ENCODE data around the gene ARPC5L.
A peak's percentile ranks its signal among the peaks of the same experiment; 100 is the strongest.
"Not testable (repeated sequence)": the region's sequence is repeated elsewhere in the genome, so short reads cannot be mapped to it uniquely, and the experiment has no call there.

The ARPC5L gene

DNA sequence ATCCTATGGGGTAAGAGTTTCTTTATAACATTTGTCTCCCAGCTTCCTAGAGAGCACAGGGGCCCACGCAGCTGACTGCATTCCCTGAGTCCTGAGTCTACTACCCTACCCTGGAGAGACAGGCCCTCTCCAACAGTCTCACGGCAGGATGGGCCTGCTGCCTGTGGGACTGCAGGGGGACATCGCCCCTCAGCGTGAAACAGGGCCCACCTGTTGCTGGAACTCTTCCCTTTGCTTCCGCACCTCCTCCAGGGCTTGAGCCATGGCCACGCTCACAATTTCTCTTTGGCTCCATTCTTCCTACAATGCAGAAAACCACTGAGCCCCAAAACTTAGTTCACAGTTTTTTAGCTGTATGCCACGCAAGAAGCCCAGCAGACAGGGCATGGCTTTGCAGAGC, 28.2 kb downstream of the ARPC5L start:
- H3K36me3 Mint-ChIP-seq: peaks cover 77% of the 10 kb centered on the region
- DNase-seq (ENCODE audit: low spot score in 2 of 2): no peak
- ATAC-seq: no peak
- H3K4me3 Mint-ChIP-seq: no peak overlapping the region
- peak overlapping the region; percentile 77 for H3K27ac Mint-ChIP-seq
- H3K4me1 Mint-ChIP-seq: peaks cover 10% of the 10 kb centered on the region
- H3K9me3 Mint-ChIP-seq: no peaks in the 10 kb centered on the region

DNA sequence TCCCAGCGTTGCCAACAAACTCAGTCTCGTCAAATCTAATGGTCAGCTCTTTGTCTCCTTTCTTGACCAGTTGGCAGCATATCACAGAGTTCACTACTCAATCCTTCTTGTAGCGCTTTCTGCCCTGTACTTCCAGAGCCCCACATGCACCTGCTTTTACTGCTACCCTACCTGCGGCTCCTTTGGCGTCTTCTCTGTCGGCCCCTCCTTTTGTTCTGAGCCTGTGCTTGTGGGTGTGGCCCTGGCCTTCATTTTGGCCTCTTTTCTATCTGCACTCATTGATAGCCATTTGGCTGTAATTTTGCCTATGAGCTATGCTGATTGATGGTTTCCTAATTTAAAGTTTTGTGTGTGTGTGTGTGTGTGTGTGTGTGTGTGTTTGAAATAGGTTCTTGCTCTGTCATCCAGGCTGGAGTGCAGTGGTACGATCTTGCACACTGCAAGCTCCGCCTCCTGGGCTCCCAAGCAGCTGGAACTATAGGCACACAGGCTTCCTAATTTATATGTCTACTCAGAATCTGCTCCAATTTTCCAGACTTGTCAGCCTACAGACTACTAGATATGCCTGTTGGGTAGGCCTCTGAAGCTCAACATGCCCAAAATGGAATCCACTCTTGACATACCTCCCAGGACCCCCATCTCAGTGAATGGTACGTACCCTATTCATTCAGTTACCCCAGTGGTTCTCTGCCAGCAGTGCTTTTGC, 32.3 kb downstream of the ARPC5L start:
- peaks cover 83% of the 10 kb centered on the region for H3K36me3 Mint-ChIP-seq

DNA sequence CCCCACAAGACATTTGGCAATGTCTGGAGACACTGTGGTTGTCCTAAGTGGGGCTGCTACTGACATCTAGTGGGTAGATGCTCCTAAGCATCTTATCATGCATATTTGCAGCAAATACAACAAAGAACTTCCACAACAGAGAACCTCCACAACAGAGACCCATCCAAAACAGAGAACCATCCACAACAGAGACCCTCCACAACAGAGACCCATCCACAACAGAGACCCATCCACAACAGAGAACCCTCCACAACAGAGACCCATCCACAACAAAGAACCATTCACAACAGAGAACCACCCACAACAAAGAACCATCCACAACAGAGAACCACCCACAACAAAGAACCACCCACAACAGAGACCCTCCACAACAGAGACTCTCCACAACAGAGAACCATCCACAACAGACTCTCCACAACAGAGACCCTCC, 32.8 kb downstream of the ARPC5L start:
- H3K36me3 Mint-ChIP-seq: peaks cover 82% of the 10 kb centered on the region

More for the DNA sequence above, 32.3 kb downstream of the ARPC5L start:
- DNase-seq (ENCODE audit: low spot score in 2 of 2): no peak
- Mint-ChIP-seq H3K4me1 (peaks cover 10% of the 10 kb centered on the region), H3K27ac (peak overlapping the region; percentile 69), H3K4me3 (no peak overlapping the region), H3K9me3 (no peaks in the 10 kb centered on the region)
- ATAC-seq: no peak

GRCh38 chr9:124897570-124898460, 35.9 kb downstream of the ARPC5L start:
- no peak overlapping the region for H3K27ac Mint-ChIP-seq
- H3K36me3 Mint-ChIP-seq: peaks cover 75% of the 10 kb centered on the region
- no peak for DNase-seq (ENCODE audit: low spot score in 2 of 2)
- ATAC-seq: no peak
- H3K9me3 Mint-ChIP-seq: no peaks in the 10 kb centered on the region
- H3K4me3 Mint-ChIP-seq: no peak overlapping the region
- peaks cover 10% of the 10 kb centered on the region for H3K4me1 Mint-ChIP-seq

More for the DNA sequence above, 32.8 kb downstream of the ARPC5L start:
- H3K27ac Mint-ChIP-seq: peak overlapping the region; percentile 69
- no peaks in the 10 kb centered on the region for H3K9me3 Mint-ChIP-seq
- peak; percentile 66 for ATAC-seq
- peaks cover 10% of the 10 kb centered on the region for H3K4me1 Mint-ChIP-seq
- DNase-seq (ENCODE audit: low spot score in 2 of 2): no peak
- H3K4me3 Mint-ChIP-seq: no peak overlapping the region

DNA sequence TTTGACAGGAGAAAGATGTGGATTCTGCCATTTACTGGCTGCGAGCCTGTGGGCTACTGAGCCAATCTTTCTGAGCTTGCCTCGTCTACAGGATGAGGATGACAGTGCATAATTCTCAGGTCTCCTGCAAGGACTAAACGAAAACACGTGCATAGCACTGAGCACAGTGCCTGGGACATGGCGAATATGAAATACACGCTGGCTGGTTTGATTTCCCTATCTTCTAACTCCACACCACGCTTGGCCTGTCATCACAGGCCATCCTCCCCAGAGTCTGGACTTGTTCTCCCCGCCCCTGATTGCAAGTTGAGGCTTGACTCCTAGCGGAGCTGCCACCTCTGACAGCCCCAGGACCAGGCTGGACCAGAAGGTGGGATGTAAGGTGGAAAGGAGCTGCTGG, 37.9 kb downstream of the ARPC5L start:
- H3K4me1 Mint-ChIP-seq: peaks cover 4% of the 10 kb centered on the region
- H3K9me3 Mint-ChIP-seq: no peaks in the 10 kb centered on the region
- ATAC-seq: no peak
- no peak for DNase-seq (ENCODE audit: low spot score in 2 of 2)
- no peak overlapping the region for H3K27ac Mint-ChIP-seq
- no peak overlapping the region for H3K4me3 Mint-ChIP-seq
- peaks cover 74% of the 10 kb centered on the region for H3K36me3 Mint-ChIP-seq

DNA sequence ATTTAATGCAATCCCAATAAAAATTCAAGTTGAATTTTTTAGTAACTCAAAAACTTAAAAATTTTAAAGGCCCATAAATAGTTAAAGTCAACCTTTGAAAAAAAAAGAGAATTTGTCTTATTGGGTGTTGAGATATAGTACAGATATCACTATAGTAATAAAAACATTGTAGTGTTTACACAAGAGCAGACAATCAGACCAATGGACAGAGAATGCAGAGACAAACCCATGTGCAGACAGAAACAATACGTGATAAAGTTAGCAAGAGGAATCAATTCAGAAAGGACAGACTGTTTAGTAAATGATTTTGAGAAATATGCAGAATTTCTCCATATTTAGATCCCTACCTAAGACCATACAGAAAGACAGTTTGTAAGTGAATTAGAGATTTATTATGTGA, 45.0 kb downstream of the ARPC5L start:
- Mint-ChIP-seq H3K27ac (peak overlapping the region; percentile 52), H3K36me3 (peaks cover 93% of the 10 kb centered on the region), H3K4me3 (no peak overlapping the region), H3K4me1 (no peaks in the 10 kb centered on the region), H3K9me3 (no peaks in the 10 kb centered on the region)
- ATAC-seq: no peak
- DNase-seq (ENCODE audit: low spot score in 2 of 2): no peak

- H3K27ac Mint-ChIP-seq: peak overlapping the region; percentile 52
- H3K9me3 Mint-ChIP-seq: no peaks in the 10 kb centered on the region
- DNase-seq (ENCODE audit: low spot score in 2 of 2): no peak
- no peaks in the 10 kb centered on the region for H3K4me1 Mint-ChIP-seq
- H3K4me3 Mint-ChIP-seq: no peak overlapping the region
- H3K36me3 Mint-ChIP-seq: peaks cover 87% of the 10 kb centered on the region
- ATAC-seq: no peak
Measured at GRCh38 chr9:124908098-124908497, 46.2 kb downstream of the ARPC5L start.

DNA sequence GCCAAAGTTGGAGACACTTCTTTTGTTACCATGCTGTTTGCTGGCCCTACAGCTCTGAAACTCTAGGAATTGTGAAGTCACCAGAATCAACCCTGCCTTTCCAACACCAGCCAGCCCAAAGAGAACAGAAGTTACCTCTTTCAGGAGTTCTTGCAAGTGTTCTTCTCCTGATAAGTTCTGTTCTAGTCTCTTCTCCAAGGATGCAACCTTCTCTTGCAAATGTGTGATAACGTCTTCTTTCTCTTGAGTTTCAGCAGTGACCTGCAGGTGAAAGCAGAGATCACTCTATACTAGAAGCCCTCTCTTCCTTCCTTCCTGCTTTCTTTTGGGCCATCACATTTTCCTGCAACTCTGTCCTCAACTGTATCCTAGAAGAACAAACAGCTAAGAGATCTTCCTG, 49.8 kb downstream of the ARPC5L start:
- no peaks in the 10 kb centered on the region for H3K4me1 Mint-ChIP-seq
- H3K36me3 Mint-ChIP-seq: peaks cover 71% of the 10 kb centered on the region
- no peaks in the 10 kb centered on the region for H3K9me3 Mint-ChIP-seq
- H3K27ac Mint-ChIP-seq: peak overlapping the region; percentile 10
- ATAC-seq (no peak), DNase-seq (ENCODE audit: low spot score in 2 of 2) (no peak)
- no peak overlapping the region for H3K4me3 Mint-ChIP-seq

DNA sequence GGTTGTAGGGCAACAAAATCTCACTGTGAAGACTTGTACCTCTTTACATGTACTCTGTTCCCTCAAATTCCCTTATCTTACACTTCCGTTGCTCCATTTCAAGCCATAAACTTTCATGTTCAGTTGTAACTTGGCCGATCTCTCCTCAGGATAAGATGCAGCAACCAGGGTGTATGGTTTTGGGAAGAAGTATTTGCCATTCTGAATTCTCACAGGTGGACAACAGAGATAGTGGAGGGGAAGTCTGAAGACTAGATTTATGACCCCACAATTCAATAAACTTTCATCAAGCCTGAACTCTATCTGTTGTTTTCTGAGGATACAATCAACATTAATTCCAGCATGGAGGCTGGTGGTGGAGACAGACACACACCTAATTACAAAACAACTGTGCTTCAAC, 51.4 kb downstream of the ARPC5L start:
- H3K27ac Mint-ChIP-seq: no peak overlapping the region
- ATAC-seq (no peak), DNase-seq (ENCODE audit: low spot score in 2 of 2) (no peak)
- H3K36me3 Mint-ChIP-seq: peaks cover 58% of the 10 kb centered on the region
- H3K4me1 Mint-ChIP-seq: no peaks in the 10 kb centered on the region
- H3K9me3 Mint-ChIP-seq: no peaks in the 10 kb centered on the region
- no peak overlapping the region for H3K4me3 Mint-ChIP-seq

GRCh38 chr9:124914753-124915405, 52.9 kb downstream of the ARPC5L start:
- H3K36me3 Mint-ChIP-seq: peaks cover 58% of the 10 kb centered on the region
- H3K9me3 Mint-ChIP-seq: no peaks in the 10 kb centered on the region
- DNase-seq (ENCODE audit: low spot score in 2 of 2) (no peak), ATAC-seq (no peak)
- H3K4me1 Mint-ChIP-seq: no peaks in the 10 kb centered on the region
- H3K4me3 Mint-ChIP-seq: no peak overlapping the region
- H3K27ac Mint-ChIP-seq: peak overlapping the region; percentile 8

- H3K27ac Mint-ChIP-seq; H3K9me3 Mint-ChIP-seq; DNase-seq (ENCODE audit: low spot score in 2 of 2); ATAC-seq; H3K4me1 Mint-ChIP-seq; H3K4me3 Mint-ChIP-seq: not testable (repeated sequence)
- peaks cover 79% of the 10 kb centered on the region for H3K36me3 Mint-ChIP-seq
Measured at GRCh38 chr9:124920394-124920793, 58.5 kb downstream of the ARPC5L start.

All from stimulated activated effector memory CD8-positive, alpha-beta T cell treated with anti-CD3 and anti-CD28 coated beads, Interleukin-12 subunit alpha, Interleukin-12 subunit beta, amount 100 ng/mL, for 72 hours (primary cell).